T-helper 2 cell treated with Interferon-gamma antibody and Interleukin-4, amounts not matched to agents 100 ng/mL and 5 ng/mL, for 36 hours (primary cell): ENCODE data around the gene HOXA4. TPM values are rescaled to one million over a fixed set of nuclear protein-coding genes. Genes with fewer than 3 reads are reported as not detected.

Experiments
- intact Hi-C: fragments of 100-400 bp; cut with micrococcal nuclease; formaldehyde crosslinking; loops from one replicate; pipeline ENCODE4 v1.15.1; 2023
- total RNA-seq: library from RNA; stranded (reverse); gene quantifications from 2 replicates; pipeline ENCODE4 v1.2.3, GENCODE V29; 2022

The HOXA4 gene
- total RNA-seq, 1 donor from 2014 or later = 0.16 TPM

- intact Hi-C loops = loop anchor here (1.0 to 2.0 kb wide), 3 partner anchors 10 to 53 kb away; no protein-coding TSS in a partner anchor
Observed at GRCh38 chr7:27149842-27150567, 19.4 kb upstream of the HOXA4 start.

DNA sequence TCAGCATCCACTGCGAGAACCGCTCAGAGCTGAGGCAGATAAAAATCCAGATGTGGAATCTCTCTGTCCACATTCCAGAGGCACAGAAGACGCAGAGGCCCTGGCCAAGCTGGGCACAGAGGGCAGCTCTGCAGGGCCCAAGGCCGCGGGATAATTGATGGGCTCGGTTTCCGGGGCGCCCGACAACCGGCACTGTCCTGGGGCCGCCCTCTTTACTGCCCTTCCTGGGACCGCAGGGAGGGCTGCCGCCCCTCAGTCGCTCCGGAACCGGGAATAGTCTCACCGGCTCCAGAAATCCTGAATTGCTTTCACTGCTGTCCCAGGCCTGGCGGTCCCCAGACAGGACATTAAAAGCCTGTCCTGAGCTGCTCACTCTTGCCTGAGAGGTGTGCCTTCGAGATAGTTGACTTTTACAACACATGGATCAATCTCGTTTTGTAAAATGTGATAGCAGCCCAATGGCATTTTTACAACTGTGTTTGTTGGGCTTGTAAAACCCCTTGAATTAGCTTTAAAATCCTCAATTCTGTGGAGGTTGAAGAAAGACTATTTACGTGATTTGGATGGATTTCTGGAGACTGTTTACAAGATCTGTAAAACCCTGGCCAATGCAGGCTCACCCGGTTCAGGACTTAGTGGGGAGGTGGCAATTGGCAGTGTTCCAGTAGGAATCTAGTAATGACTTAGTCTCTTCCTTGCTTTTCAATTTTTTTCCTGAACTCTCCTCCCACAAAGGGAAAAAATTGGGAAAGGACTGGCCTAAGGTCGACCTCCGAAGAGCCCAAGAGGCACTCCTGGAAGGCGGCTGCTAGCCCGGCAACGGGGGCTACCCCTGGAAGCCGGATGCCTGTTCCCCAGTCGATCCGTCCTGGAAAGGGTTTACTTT, 18.4 kb upstream of the HOXA4 start:
- intact Hi-C loops = no loop called here

- intact Hi-C loops = no loop called here
Observed at GRCh38 chr7:27148031-27148755, 17.6 kb upstream of the HOXA4 start.

- intact Hi-C loops = no loop called here
Observed at GRCh38 chr7:27147199-27148030, 16.9 kb upstream of the HOXA4 start, which contains the start of gene HOXA6. HOXA6 (minus strand) TSS chr7:27147774; CDS start chr7:27147749, 25 bp downstream.

DNA sequence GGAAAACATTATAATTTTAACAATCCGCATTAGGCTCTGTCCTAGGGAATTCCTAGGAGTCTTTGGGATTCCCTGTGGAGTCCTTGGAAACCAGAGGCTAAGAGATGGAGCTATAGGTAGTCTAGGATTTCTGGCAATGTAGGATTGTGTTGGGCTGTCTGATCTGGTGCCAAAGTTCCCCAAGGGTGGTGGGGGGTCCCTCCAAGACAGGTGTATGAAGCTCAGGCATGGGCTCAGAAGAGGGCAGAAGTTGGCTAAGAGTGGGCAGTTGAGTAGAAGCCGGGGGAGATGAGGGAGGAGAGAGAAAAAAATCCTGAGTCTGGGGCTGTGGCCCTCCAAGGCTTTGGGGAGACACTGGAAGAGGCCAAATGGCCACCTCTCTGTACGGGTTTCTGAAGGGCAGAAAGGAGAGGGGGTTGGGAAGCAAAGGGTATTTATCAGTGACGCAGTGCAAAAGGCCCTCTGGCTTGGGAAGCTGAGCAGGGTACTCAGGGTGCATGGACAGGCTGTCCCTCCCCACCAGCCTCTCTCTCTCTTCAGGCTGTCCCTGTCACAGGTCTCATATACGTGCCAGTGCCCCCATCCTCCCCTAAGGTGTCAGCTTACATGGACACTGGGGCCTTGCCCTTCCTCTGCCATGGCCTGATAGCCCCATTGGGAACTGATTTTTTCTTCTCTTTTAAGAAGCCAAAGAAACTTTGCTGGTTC, 16.1 kb upstream of the HOXA4 start:
- intact Hi-C loops = no loop called here

DNA sequence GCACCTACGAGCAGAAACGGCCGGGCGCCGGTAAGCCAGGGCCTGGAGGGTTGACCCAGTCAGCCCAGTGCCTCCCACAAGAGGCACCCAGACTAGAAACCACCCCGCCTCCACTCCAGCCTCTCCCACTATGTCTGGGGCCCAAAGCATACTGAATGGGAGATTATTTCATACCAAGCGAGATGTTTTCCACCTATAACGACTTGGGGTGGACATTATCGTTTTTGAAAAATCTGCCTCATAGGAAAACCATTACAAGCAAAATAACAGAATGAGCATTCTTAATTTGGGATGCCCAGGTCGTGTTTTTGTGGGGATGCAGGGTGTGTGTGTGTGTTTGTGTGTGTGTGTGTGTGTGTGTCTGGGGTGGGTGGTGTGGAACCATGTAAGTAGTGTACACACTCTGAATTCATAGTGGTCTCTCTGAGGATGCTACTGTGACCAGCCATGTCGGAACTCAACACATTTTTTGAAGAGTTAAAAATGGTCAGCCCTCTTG, 15.4 kb upstream of the HOXA4 start:
- intact Hi-C loops = no loop called here

DNA sequence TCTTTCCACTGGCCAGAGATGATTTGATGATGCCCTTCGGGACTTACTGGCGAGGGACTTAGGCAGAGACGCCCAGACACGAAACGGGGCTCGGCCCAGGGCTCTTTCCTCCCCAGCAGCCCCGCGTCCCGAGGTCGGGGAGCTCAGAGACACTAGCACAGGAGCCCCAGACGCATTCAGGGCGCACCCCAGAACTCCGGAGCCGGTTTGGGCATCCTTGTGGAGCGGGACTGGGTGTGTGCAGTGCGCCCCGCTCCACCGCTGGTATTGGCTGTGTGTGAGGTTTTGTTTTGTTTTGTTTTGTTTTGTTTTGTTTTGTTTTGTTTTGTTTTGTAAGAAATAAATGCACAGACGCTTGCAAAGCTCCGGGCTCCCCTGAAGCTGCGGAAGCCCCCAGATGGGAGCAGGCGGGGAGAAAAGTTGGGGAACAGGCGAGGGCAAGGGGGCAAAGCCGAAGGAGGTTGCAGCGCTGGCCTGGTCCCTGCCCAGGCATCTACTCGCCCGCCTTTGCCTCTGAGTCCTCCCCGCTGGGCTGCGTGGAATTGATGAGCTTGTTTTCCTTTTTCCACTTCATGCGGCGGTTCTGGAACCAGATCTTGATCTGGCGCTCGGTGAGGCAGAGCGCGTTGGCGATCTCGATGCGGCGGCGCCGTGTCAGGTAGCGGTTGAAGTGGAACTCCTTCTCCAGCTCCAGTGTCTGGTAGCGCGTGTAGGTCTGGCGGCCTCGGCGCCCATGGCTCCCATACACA, 14.8 kb upstream of the HOXA4 start:
- intact Hi-C loops = no loop called here

DNA sequence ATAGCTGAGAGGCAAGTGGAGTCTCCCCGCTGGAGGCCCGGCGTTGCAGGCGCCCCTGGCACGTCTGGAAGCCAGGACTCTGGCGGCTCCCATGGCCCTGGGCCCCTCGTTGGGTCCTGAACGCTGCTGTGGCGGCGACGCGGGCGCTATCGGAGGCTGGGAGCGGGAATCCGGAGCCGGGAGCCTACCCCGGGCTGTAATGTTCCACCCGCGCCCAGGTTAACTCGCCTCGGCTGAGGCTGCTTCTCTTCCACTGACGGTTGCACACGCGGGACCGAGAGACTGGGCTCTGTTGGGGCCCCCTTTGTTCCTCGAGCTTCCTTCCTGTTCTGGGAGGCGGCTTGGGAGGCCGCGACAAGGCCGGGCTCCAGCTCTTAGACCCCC, 14.2 kb upstream of the HOXA4 start:
- intact Hi-C loops = no loop called here

- intact Hi-C loops = no loop called here
Observed at GRCh38 chr7:27143950-27144780, 13.6 kb upstream of the HOXA4 start.

DNA sequence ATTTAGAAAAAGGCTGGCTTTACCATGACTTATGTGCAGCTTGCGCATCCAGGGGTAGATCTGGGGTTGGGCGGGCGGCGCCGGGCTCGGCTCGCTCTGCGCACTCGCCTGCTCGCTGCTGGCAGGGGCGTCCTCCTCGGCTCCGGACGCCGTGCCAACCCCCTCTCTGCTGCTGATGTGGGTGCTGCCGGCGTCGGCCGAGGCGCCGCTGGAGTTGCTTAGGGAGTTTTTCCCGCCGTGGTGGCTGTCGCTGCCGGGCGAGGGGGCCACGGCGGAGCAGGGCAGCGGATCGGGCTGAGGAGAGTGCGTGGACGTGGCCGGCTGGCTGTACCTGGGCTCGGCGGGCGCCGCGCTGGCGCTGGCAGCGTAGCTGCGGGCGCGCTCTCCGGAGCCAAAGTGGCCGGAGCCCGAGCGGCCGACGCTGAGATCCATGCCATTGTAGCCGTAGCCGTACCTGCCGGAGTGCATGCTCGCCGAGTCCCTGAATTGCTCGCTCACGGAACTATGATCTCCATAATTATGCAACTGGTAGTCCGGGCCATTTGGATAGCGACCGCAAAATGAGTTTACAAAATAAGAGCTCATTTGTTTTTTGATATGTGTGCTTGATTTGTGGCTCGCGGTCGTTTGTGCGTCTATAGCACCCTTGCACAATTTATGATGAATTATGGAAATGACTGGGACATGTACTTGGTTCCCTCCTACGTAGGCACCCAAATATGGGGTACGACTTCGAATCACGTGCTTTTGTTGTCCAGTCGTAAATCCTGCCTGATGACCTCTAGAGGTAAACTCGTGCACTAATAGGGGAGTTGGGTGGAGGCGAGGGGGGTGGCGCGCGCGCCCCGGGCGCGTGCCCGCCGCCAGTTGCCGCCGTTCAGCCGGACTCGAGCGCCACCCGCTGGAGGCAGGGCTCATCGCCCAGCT, 12.7 kb upstream of the HOXA4 start, which contains the start of gene HOXA5:
HOXA5 (minus strand) TSS at position 659 of the 927 bp plus-strand sequence; CDS start at position 585, 74 bp downstream.
- intact Hi-C loops = no loop called here

- intact Hi-C loops = no loop called here
Observed at GRCh38 chr7:27142580-27143022, 12.0 kb upstream of the HOXA4 start.

DNA sequence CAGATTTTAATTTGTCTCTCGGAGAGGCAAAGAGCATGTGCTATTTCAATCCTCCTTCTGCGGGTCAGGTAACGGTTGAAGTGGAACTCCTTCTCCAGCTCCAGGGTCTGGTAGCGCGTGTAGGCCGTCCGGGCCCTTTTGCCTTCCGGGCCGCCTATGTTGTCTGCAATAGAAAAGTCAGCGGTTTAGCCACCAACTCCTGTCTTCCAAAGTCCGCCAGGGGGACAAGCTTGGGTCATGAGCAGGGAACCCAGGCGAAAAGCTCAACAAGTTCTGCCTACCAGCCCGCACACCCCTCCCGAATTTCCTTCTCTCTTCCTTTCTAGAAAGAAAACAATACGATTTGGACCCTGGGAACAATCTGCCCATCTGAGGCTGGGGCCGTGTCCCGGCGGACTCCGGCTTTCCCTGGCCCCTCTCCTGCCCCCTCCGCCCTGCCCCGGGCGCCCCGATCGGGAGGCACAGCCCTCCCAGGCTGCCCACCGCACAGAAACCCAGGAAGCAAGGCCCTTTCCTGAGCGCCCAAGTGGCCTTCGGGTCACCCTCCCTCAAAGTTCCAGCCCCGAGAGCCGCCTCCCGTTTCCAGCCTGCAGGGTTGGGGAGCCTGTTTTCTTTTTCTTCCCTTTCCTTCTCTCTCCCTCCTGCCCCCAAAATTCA, 11.5 kb upstream of the HOXA4 start:
- intact Hi-C loops = no loop called here

DNA sequence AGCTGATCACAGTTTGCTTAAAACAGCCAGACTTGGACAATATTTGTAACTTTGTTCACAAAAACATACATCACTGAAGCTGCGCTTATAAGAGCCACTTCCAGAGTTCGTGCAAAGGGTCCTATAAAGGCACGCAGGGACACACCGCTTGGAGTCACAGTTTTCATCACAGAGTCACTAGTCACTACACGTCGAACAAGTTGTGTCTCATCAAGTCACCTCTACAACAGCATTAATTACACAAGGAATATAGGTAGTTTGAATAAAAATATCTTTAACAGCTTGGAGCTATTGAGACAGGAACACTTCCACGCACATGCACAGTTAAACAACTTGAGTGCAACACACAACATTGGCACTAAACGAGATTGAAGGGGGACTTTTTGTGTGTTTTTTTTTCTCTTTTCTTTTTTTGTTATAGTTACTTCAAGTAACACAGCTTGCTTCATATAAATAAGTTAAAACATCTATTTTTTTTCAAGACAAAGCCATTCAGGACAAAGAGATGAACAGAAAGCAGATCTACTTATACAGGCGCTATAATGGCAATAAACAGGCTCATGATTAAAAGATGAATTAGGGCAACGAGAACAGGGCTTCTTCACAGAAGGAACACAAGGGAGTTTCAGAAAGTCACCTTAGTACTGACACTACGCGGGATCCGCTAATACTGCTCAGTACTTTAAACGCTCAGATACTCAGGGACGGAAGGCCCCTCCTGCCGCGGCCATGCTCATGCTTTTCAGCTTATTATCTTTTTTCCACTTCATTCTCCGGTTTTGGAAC, 10.8 kb upstream of the HOXA4 start:
- intact Hi-C loops = no loop called here

DNA sequence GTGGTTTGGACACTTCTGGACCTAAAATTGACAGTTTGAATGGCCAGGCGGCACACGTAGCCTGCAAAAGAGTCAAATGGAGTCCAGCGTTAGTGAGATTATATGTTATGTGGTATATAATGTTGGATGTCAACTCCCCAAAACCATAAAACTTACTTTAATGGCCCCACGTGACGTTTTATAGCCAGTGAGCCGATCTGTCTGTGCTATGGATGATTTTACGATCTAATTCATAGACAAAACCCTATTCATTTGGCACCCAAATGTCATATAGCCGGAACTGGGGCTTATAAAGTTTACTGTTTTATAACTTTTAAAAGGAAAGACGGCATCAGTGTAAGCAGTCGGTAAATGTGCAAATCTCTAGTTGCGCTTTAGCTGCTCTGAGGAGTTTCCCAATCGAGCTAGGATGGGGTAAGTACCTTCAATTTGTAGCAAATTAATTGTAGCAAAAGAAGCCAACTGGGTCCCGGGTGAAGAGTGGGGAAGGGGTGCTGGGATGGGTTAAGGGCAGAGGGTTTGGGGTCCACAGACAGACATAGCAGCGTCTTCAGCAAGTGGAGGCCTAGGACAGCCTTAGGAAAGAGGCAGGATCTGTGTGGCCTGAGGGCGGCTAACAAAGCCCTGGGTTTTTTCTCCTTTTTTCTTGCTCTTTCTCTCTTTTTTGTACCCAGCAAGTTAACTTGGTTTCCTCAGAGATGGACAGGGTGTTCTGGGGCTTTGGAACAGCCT, 9.7 kb upstream of the HOXA4 start:
- intact Hi-C loops = no loop called here
